Measurements from ENCODE around the gene INPP5A.
A peak's percentile ranks its signal among the peaks of the same experiment; 100 is the strongest.

Gene INPP5A

DNA sequence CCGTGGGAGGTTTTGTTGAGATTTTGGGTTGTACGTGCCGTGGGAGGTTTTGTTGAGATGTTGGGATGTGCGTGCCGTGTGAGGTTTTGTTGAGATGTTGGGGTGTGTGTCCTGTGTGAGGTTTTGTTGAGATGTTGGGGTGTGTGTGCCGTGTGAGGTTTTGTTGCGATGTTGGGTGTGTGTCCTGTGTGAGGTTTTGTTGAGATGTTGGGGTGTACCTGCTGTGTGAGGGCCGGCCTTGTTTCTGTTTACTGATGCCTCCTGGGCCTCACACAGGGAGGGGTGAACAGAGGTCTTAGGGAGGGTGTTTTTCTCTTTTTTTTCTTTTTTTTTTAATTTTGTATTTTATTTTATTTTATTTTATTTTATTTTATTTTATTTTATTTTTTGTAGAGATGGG is 36.7 kb downstream of the INPP5A start:
- TF ChIP-seq YY1 (IDR thresholded peaks at IDR 0.05; ENCODE audit: insufficient read depth, insufficient read length) (no peak), SUZ12 (IDR thresholded peaks at IDR 0.05; ENCODE audit: extremely low read depth, insufficient read depth, insufficient read length) (no peak), ZNF274 (IDR thresholded peaks at IDR 0.05; ENCODE audit: low read depth, low read length) (no peak)
- no peak overlapping the region for H3K9ac ChIP-seq (ENCODE audit: insufficient read length, low read depth)
- no peak overlapping the region for H3K4me3 ChIP-seq (ENCODE audit: insufficient read length, low read depth)
- H3K4me1 ChIP-seq (ENCODE audit: insufficient read depth, insufficient read length) = peaks cover 42% of the 10 kb centered on the region
- no peaks in the 10 kb centered on the region for H3K9me3 ChIP-seq (ENCODE audit: insufficient read depth, low read length)
- DNase-seq (ENCODE audit: low read depth, low spot score) = no peak
- no peaks in the 10 kb centered on the region for H3K36me3 ChIP-seq (ENCODE audit: insufficient read depth, insufficient read length, low read length)
- no peaks in the 10 kb centered on the region for H3K27me3 ChIP-seq (ENCODE audit: insufficient read depth, insufficient read length)

DNA sequence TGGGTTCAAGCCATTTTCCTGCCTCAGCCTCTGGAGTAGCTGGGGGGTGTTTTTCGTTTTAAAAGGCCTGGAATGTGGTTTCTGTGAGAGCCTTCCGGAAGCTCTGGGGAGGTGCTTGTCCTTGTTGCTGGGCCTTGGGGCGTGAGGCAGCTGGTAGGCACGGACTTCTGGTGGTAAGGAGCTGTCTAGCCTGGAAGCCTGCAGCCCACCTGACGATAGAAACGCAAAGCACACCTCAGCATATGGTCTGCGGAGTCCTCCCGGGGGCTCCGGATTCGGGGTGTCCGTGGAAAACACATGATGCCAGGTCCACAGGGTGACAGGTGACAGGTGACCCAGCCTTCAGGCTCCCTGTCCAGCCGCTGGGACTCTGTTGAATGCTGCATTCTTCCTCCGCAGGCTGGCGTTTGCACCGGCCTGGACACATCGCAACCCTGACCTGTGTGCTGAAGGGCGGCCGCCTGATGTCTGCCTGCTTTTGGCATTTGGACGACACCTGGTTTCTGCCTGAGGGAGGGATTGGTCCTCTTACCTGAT is 37.3 kb downstream of the INPP5A start:
- no peaks in the 10 kb centered on the region for H3K36me3 ChIP-seq (ENCODE audit: insufficient read depth, insufficient read length, low read length)
- H3K4me3 ChIP-seq (ENCODE audit: insufficient read length, low read depth) = no peak overlapping the region
- DNase-seq (ENCODE audit: low read depth, low spot score) = peak; percentile 48
- H3K9me3 ChIP-seq (ENCODE audit: insufficient read depth, low read length) = no peaks in the 10 kb centered on the region
- no peaks in the 10 kb centered on the region for H3K27me3 ChIP-seq (ENCODE audit: insufficient read depth, insufficient read length)
- peaks cover 45% of the 10 kb centered on the region for H3K4me1 ChIP-seq (ENCODE audit: insufficient read depth, insufficient read length)
- TF ChIP-seq YY1 (IDR thresholded peaks at IDR 0.05; ENCODE audit: insufficient read depth, insufficient read length) = no peak
- no peak for TF ChIP-seq ZNF274 (IDR thresholded peaks at IDR 0.05; ENCODE audit: low read depth, low read length)
- no peak for TF ChIP-seq SUZ12 (IDR thresholded peaks at IDR 0.05; ENCODE audit: extremely low read depth, insufficient read depth, insufficient read length)
- peak overlapping the region; percentile 51 for H3K9ac ChIP-seq (ENCODE audit: insufficient read length, low read depth)

DNA sequence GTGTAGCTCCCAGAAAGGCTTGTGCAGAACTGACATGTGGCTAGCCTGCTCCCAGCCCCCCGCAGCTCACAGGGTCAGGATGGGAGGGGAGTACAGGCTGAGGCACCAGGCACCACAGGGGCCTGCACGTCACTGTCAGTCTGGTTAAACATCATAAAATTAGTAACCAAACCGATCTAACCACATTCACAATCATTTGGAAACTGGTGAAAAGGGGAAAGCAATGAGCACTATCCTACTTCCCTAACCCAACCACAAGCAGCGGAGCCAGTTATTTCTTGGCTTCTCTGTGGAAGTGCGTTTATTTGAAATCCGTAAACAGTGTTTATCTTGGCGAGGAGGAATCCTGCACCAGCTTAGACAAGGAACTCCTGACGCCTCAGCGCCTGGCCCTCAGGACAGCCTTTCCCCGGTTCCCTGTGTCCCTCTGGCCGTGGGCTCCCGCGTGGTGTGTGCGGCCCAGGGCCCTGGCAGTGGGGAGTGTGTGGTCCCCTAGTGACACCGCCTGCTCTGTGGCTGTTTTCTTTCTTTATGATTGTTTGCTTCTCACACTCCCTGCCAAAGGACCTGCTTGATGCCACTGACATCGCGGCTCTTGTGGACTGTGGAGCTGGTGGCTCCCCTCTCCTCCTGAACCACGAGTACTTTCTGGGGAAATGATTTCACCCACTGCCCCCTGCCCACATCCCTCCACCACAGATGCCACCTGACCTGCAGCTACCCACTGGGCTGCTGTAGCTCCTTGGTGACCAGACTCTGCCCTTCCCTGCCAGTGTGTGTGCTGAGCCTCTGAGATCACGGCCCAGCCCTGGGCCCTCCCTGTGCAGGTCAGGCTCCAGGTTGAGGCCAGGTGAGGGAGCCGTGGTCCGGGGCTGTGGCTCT is 38.0 kb downstream of the INPP5A start:
- Histone ChIP-seq H3K4me3 (ENCODE audit: insufficient read length, low read depth) (no peak overlapping the region), H3K9me3 (ENCODE audit: insufficient read depth, low read length) (no peaks in the 10 kb centered on the region), H3K4me1 (ENCODE audit: insufficient read depth, insufficient read length) (peaks cover 42% of the 10 kb centered on the region), H3K36me3 (ENCODE audit: insufficient read depth, insufficient read length, low read length) (no peaks in the 10 kb centered on the region), H3K27me3 (ENCODE audit: insufficient read depth, insufficient read length) (no peaks in the 10 kb centered on the region), H3K9ac (ENCODE audit: insufficient read length, low read depth) (peak overlapping the region; percentile 51)
- TF ChIP-seq SUZ12 (IDR thresholded peaks at IDR 0.05; ENCODE audit: extremely low read depth, insufficient read depth, insufficient read length) (no peak), YY1 (IDR thresholded peaks at IDR 0.05; ENCODE audit: insufficient read depth, insufficient read length) (no peak), ZNF274 (IDR thresholded peaks at IDR 0.05; ENCODE audit: low read depth, low read length) (no peak)
- no peak for DNase-seq (ENCODE audit: low read depth, low spot score)

DNA sequence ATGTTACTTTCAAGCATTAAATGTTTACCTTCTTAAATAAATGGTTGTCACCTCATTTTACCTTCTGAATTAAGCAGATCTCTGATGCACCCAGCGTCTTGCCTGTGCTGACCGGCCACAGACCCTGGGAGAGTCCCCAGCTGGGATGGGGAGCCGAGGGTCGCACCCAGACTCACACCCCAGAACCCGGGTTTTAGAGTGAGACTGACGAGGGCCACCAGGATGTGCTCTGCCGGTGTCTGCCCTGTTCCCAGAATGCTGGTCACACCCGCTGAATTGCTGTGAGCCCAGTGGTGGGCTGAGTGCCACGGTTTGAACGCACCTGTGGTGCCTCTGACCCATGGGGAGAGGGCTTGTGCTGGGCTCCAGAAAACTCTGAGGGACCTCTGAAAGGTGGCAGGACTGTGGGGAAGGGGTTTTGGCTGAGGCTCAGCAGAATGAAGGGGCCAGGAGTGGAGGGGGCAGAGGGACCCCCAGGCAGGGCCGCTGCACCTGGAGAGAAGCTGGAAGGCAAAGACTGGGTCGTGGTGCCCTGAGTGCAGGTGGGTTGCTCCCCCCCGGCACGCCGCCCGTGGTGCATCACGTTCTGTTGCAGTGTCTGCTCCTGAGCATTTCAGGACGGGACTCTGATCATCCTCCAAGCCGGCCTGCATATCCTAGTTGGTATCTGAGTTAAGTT is 39.2 kb downstream of the INPP5A start:
- Histone ChIP-seq H3K27me3 (ENCODE audit: insufficient read depth, insufficient read length) (no peaks in the 10 kb centered on the region), H3K4me1 (ENCODE audit: insufficient read depth, insufficient read length) (peaks cover 32% of the 10 kb centered on the region), H3K9ac (ENCODE audit: insufficient read length, low read depth) (no peak overlapping the region), H3K9me3 (ENCODE audit: insufficient read depth, low read length) (no peaks in the 10 kb centered on the region; the same call in 1 of the 2 replicates), H3K4me3 (ENCODE audit: insufficient read length, low read depth) (no peak overlapping the region), H3K36me3 (ENCODE audit: insufficient read depth, insufficient read length, low read length) (no peaks in the 10 kb centered on the region)
- TF ChIP-seq SUZ12 (IDR thresholded peaks at IDR 0.05; ENCODE audit: extremely low read depth, insufficient read depth, insufficient read length) (no peak), YY1 (IDR thresholded peaks at IDR 0.05; ENCODE audit: insufficient read depth, insufficient read length) (no peak), ZNF274 (IDR thresholded peaks at IDR 0.05; ENCODE audit: low read depth, low read length) (no peak)
- DNase-seq (ENCODE audit: low read depth, low spot score) = no peak

DNA sequence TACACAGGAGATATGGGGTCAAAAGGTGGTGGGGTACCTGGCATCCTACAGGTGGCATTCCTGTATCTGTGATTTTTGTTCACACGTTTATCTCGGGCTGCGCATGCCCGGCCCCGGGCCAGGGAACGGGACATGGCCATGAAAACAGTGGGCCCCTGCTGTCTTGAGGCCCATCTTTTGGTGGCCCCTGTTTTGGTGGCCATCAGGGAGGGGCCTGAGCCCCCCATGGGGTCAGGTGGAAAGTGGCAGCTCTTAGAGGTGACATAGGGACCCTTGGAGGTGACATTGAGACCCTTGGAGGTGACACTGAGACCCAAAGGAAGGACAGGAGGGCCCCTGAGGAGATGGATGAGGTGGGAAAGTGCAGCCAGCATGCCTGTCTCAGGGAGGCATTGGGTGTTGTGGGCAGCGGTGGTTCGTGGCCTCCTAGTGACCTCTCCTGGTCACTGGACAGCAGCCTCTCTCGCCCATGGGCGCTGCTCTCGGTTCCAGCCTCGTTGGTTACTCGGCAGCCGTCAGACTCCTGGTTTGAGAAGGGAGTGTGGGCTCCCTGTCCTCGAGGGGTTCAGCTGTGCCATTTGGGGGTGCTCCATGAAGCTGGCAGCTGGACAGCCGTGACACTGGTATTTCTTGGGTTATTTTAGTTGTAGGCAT is 39.9 kb downstream of the INPP5A start:
- peaks cover 26% of the 10 kb centered on the region for H3K4me1 ChIP-seq (ENCODE audit: insufficient read depth, insufficient read length)
- no peak overlapping the region for H3K9ac ChIP-seq (ENCODE audit: insufficient read length, low read depth)
- H3K27me3 ChIP-seq (ENCODE audit: insufficient read depth, insufficient read length) = no peaks in the 10 kb centered on the region
- H3K4me3 ChIP-seq (ENCODE audit: insufficient read length, low read depth) = no peak overlapping the region
- DNase-seq (ENCODE audit: low read depth, low spot score) = no peak
- no peaks in the 10 kb centered on the region; the same call in 1 of the 2 replicates for H3K9me3 ChIP-seq (ENCODE audit: insufficient read depth, low read length)
- TF ChIP-seq ZNF274 (IDR thresholded peaks at IDR 0.05; ENCODE audit: low read depth, low read length) (no peak), YY1 (IDR thresholded peaks at IDR 0.05; ENCODE audit: insufficient read depth, insufficient read length) (no peak), SUZ12 (IDR thresholded peaks at IDR 0.05; ENCODE audit: extremely low read depth, insufficient read depth, insufficient read length) (no peak)
- no peaks in the 10 kb centered on the region for H3K36me3 ChIP-seq (ENCODE audit: insufficient read depth, insufficient read length, low read length)

DNA sequence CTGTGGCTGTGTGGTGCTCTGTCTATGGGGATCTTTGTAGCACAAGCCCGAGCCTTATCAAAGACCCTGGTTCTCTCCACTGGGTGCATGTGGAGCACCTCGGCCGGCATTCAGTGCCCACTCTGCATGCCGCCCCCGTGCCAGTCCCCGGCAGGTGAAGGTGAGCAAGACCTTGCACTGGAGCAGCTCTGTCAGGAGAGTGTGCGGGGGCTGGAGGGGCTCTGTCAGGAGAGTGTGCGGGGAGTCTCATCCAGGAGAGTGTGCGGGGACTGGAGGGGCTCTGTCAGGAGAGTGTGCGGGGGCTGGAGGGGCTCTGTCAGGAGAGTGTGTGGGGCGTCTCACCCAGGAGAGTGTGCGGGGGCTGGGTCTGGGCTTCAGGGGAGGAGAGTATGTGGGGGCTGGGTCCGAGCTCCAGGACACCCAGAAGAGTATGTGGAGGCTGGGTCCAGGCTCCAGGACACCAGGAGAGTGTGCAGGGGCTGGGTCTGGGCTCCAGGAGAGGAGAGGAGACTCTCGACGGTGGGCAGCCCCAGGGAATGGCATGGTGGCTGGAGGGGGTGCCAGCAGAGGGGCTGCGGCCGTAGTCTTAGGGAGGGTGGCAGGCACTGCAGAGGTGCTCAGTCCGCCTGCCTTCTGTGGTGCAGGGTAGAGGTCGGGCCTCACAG is 40.8 kb downstream of the INPP5A start:
- Histone ChIP-seq H3K4me1 (ENCODE audit: insufficient read depth, insufficient read length) (peaks cover 24% of the 10 kb centered on the region), H3K36me3 (ENCODE audit: insufficient read depth, insufficient read length, low read length) (no peaks in the 10 kb centered on the region), H3K4me3 (ENCODE audit: insufficient read length, low read depth) (no peak overlapping the region), H3K27me3 (ENCODE audit: insufficient read depth, insufficient read length) (peaks cover 3% of the 10 kb centered on the region), H3K9ac (ENCODE audit: insufficient read length, low read depth) (no peak overlapping the region), H3K9me3 (ENCODE audit: insufficient read depth, low read length) (no peaks in the 10 kb centered on the region; the same call in 1 of the 2 replicates)
- TF ChIP-seq ZNF274 (IDR thresholded peaks at IDR 0.05; ENCODE audit: low read depth, low read length) (no peak), YY1 (IDR thresholded peaks at IDR 0.05; ENCODE audit: insufficient read depth, insufficient read length) (no peak)
- DNase-seq (ENCODE audit: low read depth, low spot score) = no peak
